ENCODE measurements around the gene FRZB. TPM values are rescaled to one million over a fixed set of nuclear protein-coding genes. Genes with fewer than 3 reads are reported as not detected.

Gene FRZB
- polyA plus RNA-seq, 1 experiment, result 2.5 TPM

GRCh38 chr2:182906454-182906853 lies 40.0 kb upstream of the FRZB start:
- Histone ChIP-seq H3K27me3 (ENCODE audit: control insufficient read depth, insufficient read depth, low read length) (no peaks in the 10 kb centered on the region), H3K27ac (ENCODE audit: low read depth, low read length) (no peak overlapping the region), H3K4me3 (ENCODE audit: low read depth, low read length) (no peak overlapping the region), H3K9me3 (ENCODE audit: control insufficient read depth, insufficient read depth, low read length) (no peaks in the 10 kb centered on the region)
- CTCF ChIA-PET, result interaction anchor here (0.6 to 1.0 kb wide), 2 partner anchors 36 to 139 kb away, joined by 4 read pairs; no protein-coding TSS in a partner anchor
- POLR2A ChIA-PET, result interaction anchor here (0.6 kb wide), 1 partner anchor 23 kb away, joined by 3 read pairs; no protein-coding TSS in a partner anchor
- no peak for DNase-seq (ENCODE audit: low read depth, low spot score)
- no peak for TF ChIP-seq CTCF (IDR thresholded peaks at IDR 0.05; ENCODE audit: low read depth, low read length)

- ChIA-PET POLR2A (no interaction called here), CTCF (no interaction called here)
- no peak for TF ChIP-seq CTCF (IDR thresholded peaks at IDR 0.05; ENCODE audit: low read depth, low read length)
- Histone ChIP-seq H3K4me3 (ENCODE audit: low read depth, low read length) (no peak overlapping the region), H3K27me3 (ENCODE audit: control insufficient read depth, insufficient read depth, low read length) (no peaks in the 10 kb centered on the region), H3K27ac (ENCODE audit: low read depth, low read length) (no peak overlapping the region), H3K9me3 (ENCODE audit: control insufficient read depth, insufficient read depth, low read length) (no peaks in the 10 kb centered on the region)
- no peak for DNase-seq (ENCODE audit: low read depth, low spot score)
Measured at GRCh38 chr2:182904844-182905243, 38.4 kb upstream of the FRZB start.

GRCh38 chr2:182903566-182903965 lies 37.1 kb upstream of the FRZB start:
- CTCF ChIA-PET, result no interaction called here
- Histone ChIP-seq H3K9me3 (ENCODE audit: control insufficient read depth, insufficient read depth, low read length) (no peaks in the 10 kb centered on the region), H3K27ac (ENCODE audit: low read depth, low read length) (no peak overlapping the region), H3K4me3 (ENCODE audit: low read depth, low read length) (no peak overlapping the region), H3K27me3 (ENCODE audit: control insufficient read depth, insufficient read depth, low read length) (no peaks in the 10 kb centered on the region)
- no peak for TF ChIP-seq CTCF (IDR thresholded peaks at IDR 0.05; ENCODE audit: low read depth, low read length)
- POLR2A ChIA-PET, result no interaction called here
- DNase-seq (ENCODE audit: low read depth, low spot score), result no peak

GRCh38 chr2:182901748-182902147 lies 35.3 kb upstream of the FRZB start:
- no peaks in the 10 kb centered on the region for H3K9me3 ChIP-seq (ENCODE audit: control insufficient read depth, insufficient read depth, low read length)
- no peak for TF ChIP-seq CTCF (IDR thresholded peaks at IDR 0.05; ENCODE audit: low read depth, low read length)
- DNase-seq (ENCODE audit: low read depth, low spot score), result no peak
- ChIA-PET POLR2A (no interaction called here), CTCF (no interaction called here)
- no peak overlapping the region for H3K27ac ChIP-seq (ENCODE audit: low read depth, low read length)
- no peak overlapping the region for H3K4me3 ChIP-seq (ENCODE audit: low read depth, low read length)
- no peaks in the 10 kb centered on the region for H3K27me3 ChIP-seq (ENCODE audit: control insufficient read depth, insufficient read depth, low read length)

- TF ChIP-seq CTCF (IDR thresholded peaks at IDR 0.05; ENCODE audit: low read depth, low read length), result no peak
- Histone ChIP-seq H3K9me3 (ENCODE audit: control insufficient read depth, insufficient read depth, low read length) (peaks cover 3% of the 10 kb centered on the region), H3K27ac (ENCODE audit: low read depth, low read length) (no peak overlapping the region), H3K4me3 (ENCODE audit: low read depth, low read length) (no peak overlapping the region), H3K27me3 (ENCODE audit: control insufficient read depth, insufficient read depth, low read length) (no peaks in the 10 kb centered on the region)
- POLR2A ChIA-PET, result no interaction called here
- no peak for DNase-seq (ENCODE audit: low read depth, low spot score)
- CTCF ChIA-PET, result interaction anchor here (0.9 to 1.3 kb wide), 2 partner anchors 19 to 31 kb away, joined by 3 to 7 read pairs; no protein-coding TSS in a partner anchor
Measured at GRCh38 chr2:182898718-182899117, 32.3 kb upstream of the FRZB start.

All from AG04450 (cell line).